HG03442 (cell line): ENCODE measurements around the gene SNX27.
"Not testable (repeated sequence)": the region's sequence is repeated elsewhere in the genome, so short reads cannot be mapped to it uniquely, and the experiment has no call there.

Experiments used
- ATAC-seq: cut with Tn5 transposase; IDR thresholded peaks from one replicate; pipeline ENCODE4 v1.9.1; 2021; ENCODE audit warnings: mild to moderate bottlenecking, moderate library complexity; ENCODE audit not compliant: unreplicated experiment

Gene SNX27

DNA sequence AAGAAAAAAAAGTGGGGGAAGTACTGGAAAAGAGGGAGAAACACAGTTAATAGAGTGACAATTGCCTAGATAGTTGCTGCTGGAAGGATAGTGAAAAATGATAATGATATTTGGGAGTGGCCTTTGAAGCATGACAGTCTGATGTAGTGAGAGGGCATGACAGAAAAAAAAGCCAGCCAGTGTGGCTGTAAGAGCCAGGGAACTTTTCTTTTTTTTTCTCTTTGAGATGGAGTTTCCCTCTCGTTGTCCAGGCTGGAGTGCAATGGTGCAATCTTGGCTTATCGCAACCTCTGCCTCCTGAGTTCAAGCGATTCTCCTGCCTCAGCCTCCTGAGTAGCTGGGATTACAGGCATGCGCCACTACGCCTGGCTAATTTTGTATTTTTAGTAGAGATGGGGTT is 9.3 kb upstream of the SNX27 start:
- ATAC-seq, result not testable (repeated sequence)

DNA sequence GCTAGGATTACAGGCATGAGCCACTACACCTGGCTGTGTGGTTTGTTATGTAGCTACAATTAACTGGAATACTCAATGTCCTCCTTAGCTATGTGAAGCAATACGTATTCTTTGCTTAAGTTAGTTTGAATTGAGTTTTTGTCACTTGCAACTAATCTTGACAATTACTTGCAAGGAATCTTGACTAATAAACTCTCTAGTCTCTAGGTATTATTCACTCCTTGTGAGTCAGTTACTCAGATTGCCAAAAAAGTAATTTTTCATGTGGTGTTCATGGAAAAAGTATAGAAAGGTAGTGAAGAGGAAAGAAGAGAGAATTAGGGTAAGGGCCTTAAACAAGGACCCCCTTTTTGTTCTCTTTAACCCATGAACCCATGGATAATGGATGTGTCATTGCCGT is 7.6 kb upstream of the SNX27 start:
- ATAC-seq, result no peak

DNA sequence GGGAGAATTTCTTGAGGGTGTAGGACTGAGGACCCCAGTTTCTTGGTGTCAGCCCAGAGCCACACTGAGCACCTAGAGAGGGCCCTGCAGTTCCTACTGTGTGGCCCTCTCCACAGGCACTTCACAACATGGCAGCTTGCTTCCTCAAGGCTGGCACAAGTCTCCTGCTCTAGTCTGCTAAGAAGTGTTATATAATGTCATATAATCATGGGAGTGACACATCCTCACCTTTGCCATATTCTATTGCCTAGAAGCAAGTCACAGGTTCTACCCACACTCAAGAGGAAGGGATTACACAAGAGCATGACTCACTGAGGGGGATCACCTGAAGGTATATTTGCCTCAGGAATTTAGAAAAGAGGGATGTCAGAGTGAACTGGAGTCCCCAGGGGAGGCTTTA is 5.5 kb upstream of the SNX27 start:
- no peak for ATAC-seq

DNA sequence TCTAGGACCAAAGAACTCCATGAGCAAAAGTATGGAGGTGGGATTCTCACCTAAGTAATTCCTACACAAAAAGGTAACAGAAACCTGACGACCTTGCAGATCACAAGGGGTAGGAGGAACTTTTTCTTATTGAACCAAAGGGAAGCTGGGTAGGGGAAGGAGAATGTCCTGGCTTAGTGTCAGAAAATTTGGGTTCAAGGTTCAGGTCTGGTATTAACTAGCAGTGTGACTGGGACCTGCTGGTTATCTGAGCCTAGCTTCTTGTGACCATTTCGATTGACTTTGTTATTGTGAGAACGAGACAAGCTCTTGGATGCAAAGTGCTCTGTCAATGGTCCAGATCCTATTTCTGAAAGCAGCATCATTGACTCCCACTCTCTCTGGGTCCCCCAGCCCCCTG is 5.0 kb upstream of the SNX27 start:
- ATAC-seq, result no peak

DNA sequence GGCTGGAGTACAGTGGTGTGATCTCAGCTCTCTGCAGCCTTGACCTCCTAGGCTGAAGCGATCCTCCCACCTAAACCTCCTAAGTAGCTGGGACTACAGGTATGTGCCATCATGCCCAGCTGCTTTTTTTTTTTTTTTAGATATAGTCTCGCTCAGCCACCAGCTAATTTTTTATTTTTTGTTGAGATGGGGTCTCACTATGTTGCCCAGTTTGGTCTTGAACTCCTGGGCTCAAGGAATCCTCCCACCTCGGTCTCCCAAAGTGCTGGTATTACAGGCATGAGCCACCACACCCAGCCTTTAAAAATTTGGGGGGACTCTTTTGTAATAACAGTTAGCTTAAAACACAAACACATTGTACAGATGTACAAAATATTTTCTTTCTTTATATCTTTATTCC is 1.7 kb upstream of the SNX27 start:
- no peak for ATAC-seq

DNA sequence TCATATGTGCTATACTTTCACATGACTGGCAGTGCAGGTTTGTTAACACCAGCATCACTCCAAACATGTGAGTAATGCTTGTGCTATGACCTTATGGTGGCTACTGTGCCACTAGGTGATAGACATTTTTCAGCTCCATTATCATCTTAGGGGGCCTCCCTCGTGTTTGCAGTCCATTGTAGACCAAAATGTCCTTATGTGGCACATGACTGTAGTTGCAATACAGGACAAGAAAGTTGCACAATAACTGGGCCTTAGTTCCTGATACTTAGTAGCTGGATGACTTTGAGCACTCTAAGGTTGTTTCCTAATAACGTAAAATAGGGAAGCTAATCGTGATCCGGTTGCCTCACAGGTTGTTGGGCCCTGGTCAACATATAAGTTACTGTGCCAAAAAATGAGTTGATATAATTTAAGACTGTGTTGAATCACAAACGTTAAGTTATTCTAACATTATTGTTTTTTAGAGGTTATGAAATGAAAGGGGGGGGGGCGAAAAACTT is 511 bp upstream of the SNX27 start:
- no peak for ATAC-seq

DNA sequence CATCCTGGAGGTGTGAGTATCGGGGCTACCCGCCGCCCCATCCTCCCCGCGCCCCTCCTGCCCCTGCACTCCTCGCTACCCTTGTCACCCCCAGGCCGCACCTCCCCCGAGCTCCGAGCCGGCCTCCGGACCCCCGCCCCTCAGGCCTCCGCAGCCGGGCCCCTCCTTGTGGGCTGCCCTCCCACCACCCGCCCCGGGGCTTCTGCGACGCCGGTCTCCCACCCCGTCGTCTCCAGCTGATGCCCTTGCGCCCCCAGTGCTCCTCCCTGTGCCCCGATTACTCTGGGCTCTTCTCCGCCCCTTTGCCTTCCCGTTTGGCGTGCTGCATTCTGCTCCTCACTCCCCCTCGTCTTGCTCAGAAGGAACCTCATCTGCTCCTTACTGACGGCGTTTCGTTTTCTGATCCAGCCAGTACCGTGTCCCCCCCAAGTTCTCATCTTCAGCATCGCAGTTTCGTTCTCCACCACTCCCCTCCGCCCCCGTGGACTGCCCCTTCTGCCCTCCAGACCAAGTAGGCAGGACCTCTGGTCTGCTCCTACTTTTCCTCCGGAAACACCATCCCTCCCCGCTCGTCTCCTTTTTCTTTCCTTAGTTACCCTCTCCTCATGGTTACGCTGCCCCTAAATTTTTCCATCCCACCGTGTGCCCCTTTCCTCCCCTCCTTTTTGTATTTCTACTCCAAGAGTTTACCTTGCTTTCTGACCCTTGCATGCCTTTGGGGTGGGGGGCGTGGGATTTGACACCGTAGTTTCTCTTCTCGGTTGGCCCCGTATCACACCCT is 841 bp downstream of the SNX27 start:
- peak; percentile 11 for ATAC-seq

DNA sequence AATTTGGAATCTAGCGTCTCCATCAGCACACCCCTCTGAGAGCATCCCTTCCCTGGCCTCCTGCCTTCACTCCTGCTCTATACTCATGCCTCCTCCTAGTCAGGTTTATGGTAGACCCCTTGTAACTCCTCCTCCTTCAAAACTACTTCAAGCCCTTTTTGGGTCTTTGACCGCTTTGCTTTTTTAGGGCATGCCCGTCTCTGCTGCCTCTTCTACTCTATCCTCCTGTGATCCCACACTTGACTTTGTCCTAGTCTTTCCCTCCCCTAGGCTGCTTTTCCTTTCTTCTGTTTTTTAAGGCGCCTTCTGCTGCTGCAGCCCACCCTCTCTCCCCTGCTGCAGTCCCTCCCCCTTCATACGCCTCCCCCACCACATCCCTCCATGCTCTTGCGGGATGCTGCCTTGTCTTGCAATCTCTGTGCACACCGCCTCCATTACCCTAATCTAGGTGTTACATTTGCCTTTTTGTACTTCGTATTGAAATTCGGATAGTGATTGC is 1.5 kb downstream of the SNX27 start:
- no peak for ATAC-seq

DNA sequence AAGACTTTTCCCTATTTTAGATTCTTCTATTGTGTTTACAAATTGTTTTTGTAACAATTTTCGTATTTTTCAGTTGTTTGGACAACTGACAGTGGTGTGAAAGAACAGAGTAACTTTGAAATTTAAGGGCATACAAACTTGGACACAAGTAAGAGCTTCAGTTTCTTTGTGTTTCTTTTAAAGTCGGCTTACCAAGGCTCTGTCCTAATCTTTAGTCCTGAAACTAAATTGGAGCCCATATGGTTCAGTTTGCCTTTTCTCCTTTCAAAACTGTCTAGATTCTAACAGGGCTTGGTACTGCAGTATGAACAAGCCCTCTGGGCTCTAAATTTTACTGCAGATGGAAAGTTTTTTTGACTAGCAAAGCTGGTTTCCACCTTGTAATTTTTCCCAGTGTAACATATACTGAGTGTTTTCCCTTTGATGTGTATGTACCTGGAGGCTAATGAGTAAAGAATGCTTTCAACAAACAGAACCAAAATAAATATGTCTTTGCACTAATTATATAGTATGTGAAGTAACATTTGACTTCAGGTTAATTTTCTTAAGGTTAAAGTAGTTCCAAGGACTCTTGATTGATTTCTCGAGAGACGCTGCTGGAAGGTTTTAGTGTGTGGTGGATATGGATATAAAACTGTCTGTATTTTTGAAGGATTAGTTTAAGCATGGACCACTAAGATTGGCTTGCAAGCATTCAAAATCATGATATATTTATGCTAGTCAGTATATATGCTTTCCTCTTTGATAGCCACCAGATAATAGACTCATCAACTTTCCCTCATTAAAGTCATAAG is 4.1 kb downstream of the SNX27 start:
- no peak for ATAC-seq

DNA sequence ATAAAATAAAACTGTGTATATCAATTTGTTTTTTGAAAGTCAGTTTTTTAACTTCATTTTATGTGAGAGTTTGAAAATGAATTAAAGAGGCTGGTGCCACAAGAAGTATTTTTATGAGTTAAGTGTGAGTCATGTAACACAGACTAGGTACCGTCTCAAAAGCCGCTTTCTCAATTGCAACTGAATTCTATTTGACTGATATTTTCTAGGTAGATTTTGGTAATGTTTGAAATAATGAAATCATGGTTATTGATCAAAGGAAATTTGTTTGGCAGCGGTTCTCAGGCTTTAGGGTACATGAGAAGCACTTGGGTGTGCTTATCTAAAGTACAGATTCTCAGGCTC is 4.6 kb downstream of the SNX27 start:
- ATAC-seq, result no peak

DNA sequence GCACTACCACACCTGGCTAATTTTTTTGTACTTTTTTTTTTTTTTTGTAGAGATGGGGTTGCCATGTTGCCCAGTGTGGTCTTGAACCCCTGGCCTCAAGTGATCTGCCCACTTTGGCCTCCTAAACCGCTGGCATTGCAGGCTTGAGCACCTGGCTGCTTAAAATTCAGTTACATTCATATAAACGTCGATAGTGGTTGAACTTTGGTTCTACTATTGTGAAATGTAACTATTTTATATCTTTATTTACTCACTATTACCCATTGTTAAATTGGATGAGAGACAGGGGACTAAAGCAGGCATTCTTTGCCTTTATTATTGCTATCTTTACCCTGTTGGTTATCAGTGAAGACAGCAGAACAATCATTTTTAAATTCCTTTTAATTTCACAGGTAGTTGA is 6.2 kb downstream of the SNX27 start:
- no peak for ATAC-seq

DNA sequence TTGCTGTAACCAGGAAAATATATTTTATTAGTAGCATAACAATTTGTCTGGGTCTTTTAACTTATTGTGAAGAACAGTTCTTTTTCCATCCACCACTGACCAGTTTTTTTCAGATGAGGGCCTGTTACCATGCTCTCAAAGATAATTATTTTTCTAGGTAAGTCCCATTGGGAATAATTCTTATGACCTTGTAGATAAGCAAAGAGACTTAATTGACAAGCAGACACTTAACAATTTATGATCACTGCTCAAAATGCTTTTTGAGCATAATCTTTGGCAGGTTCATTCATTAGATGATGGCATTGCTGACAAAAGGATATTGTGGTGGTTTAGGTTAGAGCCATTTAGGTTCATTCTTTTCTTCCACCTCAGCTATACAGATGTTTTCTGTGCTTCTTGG is 6.6 kb downstream of the SNX27 start:
- no peak for ATAC-seq

DNA sequence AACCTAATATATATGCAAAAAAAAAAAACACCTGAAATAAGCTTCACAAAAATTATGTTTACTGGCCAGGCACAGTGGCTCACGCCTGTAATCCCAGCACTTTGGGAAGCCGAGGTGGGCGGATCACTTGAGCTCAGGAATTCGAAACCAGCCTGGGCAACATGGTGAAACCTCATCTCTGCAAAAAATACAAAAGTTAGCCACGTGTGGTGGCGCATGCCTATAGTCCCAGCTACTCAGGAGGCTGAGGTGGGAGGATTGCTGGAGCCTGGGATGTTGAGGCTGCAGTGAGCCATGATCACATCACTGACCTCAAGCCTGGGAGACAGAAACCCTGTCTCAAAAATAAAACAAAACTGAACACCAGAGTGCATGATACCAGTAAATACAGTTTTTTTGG is 7.1 kb downstream of the SNX27 start:
- ATAC-seq, result not testable (repeated sequence)

DNA sequence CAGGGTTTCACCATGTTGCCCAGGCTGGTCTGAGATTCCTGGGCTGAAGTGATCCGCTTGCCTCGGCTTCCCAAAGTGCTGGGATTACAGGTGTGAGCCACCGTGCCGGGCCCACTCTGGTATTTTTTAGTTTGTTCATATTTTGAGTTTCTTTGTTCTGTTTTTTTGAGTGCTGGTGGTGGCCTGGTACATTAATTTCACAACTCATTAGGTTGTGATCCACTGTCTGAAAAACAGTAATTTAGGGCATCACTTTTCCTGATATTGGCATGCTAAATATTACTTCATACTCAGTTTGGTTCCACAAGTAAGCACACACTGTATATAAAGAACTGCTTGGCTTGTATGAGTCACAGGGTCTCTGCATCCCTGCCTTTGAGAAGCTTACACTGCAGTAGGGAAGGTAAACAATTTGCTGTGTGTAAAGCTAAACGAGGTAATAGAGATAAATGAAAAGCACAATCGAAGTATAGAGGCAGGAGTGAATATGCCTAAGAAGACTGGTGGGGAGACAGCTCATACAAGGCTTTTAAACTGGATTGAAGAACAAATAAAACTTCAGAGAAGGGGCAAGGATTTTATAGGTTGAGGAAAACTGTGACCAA is 7.7 kb downstream of the SNX27 start:
- no peak for ATAC-seq

DNA sequence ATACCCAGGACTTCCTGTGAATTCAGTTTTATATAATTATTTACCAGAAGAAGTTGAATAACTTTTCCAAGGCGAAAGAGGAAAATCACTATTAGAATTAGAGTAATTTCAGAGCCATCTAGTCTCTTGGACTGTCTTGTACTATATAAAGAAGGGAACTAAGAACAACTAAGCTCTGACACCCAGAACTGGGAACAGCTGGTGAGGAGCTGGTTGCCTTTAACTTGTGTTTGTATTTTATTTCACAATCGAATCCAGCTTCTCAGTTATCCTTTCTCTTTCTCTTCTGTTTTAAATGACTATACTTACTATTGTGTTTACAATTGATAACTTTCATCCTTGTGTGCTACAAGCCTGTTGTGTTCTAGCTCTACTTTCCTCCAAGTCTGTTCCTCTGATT is 8.4 kb downstream of the SNX27 start:
- no peak for ATAC-seq

DNA sequence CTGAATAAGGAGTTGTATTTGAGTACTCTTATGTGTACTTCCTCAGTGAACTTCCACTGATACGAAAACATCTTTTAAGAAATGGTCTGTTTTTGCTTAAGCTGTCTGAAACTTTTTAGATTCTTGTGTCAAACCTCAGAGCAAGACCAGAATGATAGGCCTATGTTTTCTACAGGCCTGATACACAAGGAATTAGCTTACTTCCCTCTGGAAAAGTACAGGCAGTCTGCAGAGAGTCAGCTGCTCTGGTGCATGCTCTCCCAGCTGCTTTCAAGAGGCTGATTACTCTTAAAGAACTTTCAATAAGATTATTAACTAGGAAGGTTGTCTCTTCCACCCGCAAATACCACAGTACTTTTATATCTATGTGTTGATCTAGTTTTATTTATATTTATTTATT is 9.5 kb downstream of the SNX27 start:
- no peak for ATAC-seq

DNA sequence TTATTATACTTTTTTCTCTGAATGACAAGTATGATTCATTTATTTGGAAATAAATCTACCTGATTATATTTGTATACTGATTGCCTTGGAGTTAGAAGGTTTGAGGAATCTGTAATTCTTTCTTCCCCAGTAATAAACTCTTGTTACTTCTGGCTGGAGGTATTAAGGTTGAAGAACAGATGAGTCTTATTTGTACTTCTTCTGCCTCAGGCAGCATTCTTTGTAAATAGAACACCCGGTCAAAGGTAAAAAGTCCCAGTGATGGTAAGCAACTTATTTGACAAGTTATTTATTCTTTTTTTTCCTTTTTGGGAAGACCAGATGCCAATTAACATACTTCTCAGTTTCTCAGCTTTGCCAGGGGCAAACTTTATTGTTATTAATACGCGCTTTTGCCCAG is 12.9 kb downstream of the SNX27 start:
- ATAC-seq, result no peak

DNA sequence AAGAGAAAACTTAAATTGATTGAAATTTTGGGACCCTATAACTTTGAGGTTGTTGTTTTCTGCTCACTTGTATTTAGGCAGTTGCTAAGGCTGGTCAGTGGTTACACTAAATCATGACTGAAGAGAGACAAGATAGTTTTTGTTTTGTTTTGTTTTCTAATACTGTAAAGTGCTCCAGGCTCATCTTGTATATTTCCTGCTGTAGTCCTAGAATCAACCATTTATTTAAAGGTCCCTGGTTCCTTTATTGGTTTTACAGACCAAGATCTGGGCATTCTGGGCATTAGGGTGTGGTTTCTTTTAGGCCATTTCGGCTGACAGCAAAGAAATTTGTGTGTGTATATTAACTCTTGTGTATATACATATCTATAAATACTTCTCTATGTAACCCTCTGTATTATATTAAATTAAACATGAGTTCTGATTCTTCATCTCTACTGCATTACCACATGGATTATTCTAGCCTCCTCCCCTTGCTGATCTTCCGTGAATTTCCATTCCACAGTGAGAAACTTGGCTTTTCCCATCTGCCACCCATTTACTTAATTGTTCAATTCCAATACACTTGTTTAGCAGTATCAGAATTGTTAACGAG is 15.0 kb downstream of the SNX27 start:
- no peak for ATAC-seq

DNA sequence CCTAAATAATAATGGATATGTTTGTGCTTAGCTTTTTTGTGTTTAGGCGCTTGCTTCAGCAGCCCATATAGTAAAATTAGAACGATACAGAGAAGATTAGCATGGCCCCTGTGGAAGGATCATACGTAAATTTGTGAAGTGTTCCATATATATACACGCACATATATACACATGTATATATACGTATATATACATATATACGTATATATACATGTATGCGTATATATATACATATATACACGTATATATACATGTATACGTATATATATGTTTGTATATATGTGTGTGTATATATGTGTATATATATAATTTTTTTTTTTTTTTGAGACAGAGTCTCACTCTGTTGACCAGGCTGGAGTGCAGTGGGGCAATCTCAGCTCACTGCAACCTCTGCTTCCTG is 17.4 kb downstream of the SNX27 start:
- ATAC-seq, result no peak

DNA sequence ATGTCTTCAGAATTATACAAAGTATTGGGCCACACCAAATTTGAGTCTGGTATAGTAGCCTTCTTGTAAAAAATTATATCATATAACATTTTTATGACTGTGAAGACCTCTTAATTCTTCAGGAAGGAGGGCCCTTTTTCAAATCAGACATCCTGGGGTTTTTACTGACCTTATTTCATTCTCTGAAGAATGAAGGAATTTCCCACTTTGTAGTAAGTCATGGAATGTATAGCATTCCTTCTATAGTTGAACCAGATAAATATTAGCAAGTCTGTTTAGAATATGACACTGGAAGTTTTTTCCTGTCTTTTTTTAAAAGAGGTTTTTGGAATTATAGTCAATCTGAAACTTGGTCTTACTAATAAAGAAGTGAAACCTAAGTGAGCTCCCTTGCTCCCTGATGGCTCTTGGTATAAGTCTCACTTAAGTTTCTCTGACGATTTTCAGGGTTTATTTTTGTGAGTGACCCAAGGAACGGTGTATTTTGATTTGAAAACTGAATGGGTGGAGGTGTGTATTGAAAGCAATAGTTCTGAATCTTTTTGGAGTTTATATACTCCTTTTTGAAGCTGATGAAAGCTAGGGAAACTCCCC is 23.7 kb downstream of the SNX27 start:
- no peak for ATAC-seq
